ENCODE data around the gene SSTR3. TPM values are rescaled to one million over a fixed set of nuclear protein-coding genes. Genes with fewer than 3 reads are reported as not detected.
"Not testable (repeated sequence)": the region's sequence is repeated elsewhere in the genome, so short reads cannot be mapped to it uniquely, and the experiment has no call there.

The SSTR3 gene
- total RNA-seq, 1 donor from 2014 or later: not detected

DNA sequence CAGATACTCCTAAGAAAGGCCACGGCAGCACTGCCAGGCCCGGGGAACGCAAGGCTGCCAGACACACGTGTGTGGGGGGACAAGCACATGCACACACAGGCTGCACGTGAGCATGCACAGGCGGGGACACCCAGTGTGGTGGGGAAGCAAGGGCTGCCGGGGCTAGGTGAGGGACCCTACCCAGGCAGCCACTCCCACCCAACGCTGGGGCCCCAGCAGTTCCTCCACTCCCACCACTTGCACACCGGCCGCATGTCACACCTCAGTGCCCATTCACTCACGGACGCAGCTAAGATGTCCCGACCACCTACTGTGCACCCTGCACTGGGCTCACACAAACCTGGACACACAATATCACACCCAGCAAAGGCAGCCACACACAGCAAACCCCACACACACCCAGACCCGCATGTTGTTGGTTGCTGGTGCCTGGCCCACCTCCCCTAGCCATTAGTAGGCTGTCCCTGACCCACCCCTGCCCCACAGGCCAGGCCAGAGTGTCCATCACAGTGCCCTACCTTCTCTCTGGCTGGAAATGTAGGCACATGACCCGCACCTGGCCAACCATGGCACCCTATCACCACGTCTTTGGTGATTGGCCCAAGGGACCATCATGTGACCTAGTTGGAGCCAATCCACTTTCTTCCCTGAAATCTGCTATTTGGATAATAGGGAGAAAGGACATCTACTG lies 8.8 kb downstream of the SSTR3 start:
- ATAC-seq (ENCODE audit: poor library complexity) (no peak), DNase-seq (no peak)
- intact Hi-C loops (cut with DNase I): loop anchor here (5.0 kb wide), 1 partner anchor 126 kb away; no protein-coding TSS in a partner anchor

DNA sequence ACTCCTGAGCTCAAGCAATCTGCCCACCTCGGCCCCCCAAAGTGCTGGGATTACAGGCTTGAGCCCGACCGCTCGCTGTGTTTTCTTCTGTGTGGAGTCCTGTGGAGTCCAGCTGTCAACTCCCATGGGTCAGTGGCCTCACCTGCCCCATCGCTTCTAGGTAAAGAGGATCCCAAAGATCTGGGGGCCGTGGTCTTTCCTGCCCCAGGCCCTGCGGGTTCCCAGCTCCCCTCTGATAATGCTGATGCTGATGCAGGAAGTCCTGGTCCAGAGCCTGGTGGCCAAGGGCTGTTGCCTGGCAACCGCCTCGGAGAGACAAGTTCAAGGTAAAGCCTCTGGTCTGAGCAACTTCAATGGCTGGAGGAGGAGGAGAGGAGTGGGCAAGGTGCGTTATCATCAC lies 9.6 kb downstream of the SSTR3 start:
- intact Hi-C loops (cut with DNase I): loop anchor here (5.0 kb wide), 1 partner anchor 125 kb away; no protein-coding TSS in a partner anchor
- DNase-seq: no peak
- no peak for ATAC-seq (ENCODE audit: poor library complexity)

DNA sequence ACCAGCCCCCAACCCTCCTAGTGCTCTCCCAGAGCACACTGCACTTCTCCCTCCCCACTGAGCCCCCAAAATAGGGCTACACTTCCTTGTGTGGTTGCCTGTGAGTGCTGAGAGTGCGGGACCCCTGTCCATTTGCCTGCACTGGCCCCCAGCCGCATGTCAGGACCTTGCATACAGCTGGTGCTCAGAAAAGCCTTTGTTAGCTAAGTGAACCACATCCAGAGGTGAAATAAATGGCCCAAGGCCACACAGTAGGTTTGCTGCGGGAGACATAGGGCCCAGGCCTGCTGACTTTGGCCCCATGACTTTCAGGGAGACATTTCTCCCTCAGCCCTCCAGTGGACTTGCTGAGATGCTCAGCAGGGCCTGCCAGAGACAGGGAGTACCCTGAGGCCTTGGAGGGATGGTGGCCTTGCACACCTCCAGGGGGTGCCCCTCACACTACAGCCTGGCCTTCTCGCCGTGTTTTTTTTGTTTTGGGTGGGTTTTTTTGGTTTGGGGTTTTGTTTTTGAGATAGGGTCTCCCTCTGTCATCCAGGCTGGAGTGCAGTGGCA lies 10.2 kb downstream of the SSTR3 start:
- intact Hi-C loops (cut with DNase I): loop anchor here (5.0 kb wide), 1 partner anchor 125 kb away; no protein-coding TSS in a partner anchor
- DNase-seq (no peak), ATAC-seq (ENCODE audit: poor library complexity) (no peak)

DNA sequence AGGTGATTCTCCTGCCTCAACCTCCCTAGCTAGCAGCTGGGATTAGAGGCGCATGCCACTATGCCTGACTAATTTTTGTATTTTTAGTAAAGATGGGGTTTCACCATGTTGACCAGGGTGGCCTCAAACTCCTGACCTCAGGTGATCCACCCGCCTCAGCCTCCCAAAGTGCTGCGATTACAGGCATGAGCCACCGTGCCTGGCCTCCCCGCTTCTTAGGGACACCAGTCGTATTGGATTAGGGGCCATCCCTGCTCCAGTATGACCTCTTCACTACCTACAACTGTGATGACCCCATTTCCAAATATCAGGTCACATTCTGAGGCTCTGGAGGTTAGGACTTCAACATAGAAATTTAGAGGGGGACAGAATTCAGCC lies 10.8 kb downstream of the SSTR3 start:
- ATAC-seq (ENCODE audit: poor library complexity); DNase-seq: not testable (repeated sequence)
- intact Hi-C loops (cut with DNase I): loop anchor here (5.0 kb wide), 1 partner anchor 124 kb away; no protein-coding TSS in a partner anchor

DNA sequence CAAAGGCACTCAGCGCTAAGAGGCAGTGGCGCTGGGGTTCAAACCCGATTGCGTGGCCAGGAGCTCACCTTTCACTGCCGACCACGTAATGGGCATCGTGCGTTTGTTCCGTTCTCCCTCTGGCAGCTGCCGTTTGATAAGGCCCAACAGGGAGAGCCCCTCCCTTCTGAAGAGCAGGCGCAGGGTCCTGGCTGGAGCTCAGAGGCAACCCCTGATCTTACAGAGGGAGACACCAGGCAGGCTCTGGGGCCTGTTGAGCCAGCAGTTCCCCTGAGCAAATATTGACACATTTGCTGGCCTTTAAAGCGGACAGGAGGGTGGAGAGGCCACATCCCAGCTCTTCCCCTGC lies 12.5 kb downstream of the SSTR3 start:
- ATAC-seq (ENCODE audit: poor library complexity) (no peak), DNase-seq (no peak)
- intact Hi-C loops (cut with DNase I): loop anchor here (2.0 to 5.0 kb wide), 3 partner anchors 33 to 417 kb away; no protein-coding TSS in a partner anchor

DNA sequence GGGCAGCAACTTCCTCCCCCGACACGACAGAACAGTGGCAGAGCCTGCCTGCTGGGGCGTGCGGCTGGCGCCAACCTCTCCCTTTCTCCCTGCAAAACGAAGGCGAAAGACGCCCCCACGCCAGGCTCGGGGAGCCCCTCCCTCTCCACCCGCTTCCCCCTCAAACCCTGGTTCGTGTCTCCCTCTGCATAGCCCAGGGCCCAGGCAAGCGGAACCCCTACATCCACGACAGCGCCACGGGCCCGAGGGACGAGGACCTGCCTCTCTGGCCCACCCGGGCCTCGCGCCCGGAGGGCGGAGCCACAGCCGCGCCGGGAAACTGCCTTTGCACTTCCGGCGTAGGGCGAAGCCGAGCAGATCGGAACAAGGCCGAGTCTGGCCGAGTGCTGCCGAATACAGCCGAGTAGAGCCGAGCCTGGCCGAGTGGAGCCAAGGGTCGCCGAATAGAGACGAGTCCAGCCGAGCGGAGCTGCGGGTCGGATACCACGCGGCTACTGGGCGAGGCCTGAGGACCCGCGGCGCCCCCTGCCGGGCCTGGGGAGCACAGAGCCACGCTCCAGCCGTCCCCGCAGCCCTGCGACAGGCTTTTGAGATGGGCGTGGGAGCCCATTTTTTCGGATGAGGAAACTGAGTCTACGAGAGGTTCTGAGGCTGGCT lies 13.0 kb downstream of the SSTR3 start:
- peak; percentile 94 for ATAC-seq (ENCODE audit: poor library complexity)
- DNase-seq: peak; percentile 99
- intact Hi-C loops (cut with DNase I): loop anchor here (2.0 to 5.0 kb wide), 2 partner anchors 32 to 417 kb away; no protein-coding TSS in a partner anchor

DNA sequence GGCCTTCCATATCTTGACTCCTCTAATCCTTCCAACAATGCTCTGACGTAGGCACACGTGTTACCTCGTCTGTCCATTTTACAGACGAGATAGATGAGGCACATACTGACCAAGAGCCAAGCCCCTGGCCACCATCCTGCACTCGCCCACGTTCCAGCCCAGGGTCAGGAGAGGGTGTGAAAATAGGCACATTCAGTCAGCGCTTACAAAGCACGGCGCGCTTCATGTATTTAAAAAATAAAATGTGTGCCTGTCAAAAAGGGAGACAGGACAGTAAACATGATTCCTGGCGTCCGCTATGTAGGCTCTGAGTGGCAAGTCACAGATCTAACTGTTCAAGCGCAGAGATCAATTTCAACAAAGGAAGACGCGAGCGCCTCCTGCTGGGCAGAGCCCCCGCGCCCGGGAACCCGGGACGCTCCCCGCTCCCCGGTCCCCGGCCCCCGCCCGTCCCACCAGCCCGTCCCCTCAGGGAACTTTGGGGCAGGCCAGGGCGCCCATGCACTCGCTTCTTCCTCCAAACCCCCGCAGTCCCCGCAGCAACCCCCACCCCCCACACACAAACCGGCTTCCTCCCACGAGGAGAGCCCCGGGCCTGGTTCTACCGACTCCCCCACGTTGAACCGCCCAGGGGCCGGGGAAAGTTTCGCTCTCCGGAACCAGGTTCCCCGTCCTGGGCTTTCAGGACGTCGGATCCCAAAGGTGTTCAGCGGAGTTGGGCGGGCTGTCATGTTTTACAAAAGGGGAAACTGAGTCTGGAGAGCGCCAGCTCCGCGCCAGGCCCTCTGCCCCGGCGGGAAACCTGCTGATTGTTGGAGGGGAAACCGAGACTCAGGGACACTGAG lies 13.8 kb downstream of the SSTR3 start:
- DNase-seq: peak; percentile 93
- peak; percentile 78 for ATAC-seq (ENCODE audit: poor library complexity)
- intact Hi-C loops (cut with DNase I): loop anchor here (2.0 to 5.0 kb wide), 2 partner anchors 32 to 416 kb away; no protein-coding TSS in a partner anchor

DNA sequence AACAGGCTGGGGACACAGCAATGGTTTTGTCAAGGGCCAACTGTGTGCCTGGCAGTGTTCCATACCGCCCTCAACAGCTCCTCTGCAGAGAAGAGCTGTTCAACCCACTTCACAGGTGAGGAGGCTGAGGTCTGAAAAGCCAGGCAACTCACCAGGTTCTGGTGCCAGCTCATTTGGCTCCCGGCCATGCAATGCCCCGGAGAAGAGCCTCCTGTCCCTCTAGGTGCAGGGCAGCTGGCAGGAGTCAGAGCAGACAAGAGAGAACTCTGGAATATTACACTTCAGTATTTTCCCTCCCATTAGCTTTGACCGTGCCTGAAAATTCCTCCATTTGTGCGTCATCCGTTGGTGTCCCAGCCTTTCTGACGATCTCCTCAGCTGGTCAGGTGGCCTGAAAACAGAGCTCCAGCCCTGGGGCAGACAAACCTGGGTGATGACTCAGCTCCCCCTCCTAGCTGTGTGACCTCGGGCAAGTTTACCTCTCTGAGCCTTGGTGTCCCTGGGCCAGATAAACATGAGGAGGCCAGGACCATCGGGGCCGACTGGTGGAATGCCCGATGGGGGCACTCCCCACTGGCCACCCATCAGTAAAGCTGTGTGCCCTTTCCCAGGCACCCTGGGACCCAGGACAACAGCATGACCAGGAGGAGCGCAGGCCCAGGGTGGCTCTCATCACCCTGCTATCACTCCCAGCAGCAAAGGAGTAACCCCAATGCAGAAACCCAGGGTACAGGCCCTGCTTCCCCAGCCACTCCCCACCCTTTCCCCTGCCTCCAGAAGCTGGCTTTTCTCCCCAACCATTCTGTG lies 14.6 kb downstream of the SSTR3 start:
- intact Hi-C loops (cut with DNase I): loop anchor here (2.0 to 5.0 kb wide), 2 partner anchors 31 to 415 kb away; no protein-coding TSS in a partner anchor
- peak; percentile 66 for DNase-seq
- ATAC-seq (ENCODE audit: poor library complexity): no peak

DNA sequence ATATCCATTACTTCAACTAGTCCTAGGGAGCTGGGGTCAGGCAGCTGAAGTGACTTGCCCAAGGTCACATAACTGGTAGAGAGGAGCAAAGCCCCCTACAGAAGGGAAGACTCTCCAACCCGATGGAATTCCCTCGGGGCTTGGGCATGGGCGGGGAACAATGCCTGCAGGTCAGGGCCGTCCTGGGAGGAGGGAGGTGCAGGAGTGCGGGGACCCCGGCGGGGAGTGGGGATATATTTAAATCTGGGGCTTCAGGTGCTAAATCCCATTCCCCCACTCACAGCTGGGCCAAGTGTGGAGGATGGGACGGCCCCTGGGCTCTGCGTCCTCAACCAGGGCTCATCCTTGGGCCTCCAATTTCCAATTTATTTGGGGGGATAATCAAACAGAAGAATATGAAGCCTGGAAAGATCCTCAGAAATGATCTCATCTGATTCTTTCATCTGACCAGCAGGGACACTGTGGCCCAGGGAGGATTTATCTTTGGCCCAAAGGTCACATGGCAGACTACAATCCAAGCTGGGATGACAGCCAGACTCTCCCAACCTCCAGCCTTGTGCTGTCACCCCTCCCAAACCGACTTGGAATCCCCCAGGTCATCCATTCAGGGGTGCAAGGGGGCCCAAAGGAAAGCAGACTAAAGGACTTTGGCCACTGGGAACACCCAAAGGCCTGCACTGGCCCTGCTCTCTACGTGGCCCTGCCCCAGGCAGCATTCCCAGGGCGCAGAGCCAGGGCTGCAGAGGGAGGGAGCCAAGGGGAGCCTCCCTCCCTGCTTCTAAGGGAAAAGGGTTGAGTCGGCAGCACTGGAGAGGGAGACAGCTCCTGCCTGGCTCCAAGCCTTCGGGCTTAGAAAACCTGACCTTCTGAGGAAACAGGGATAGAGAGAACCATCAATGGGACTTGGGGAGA lies 15.5 kb downstream of the SSTR3 start:
- ATAC-seq (ENCODE audit: poor library complexity): peak; percentile 70
- intact Hi-C loops (cut with DNase I): loop anchor here (5.0 kb wide), 1 partner anchor 414 kb away; no protein-coding TSS in a partner anchor
- peak; percentile 92 for DNase-seq

DNA sequence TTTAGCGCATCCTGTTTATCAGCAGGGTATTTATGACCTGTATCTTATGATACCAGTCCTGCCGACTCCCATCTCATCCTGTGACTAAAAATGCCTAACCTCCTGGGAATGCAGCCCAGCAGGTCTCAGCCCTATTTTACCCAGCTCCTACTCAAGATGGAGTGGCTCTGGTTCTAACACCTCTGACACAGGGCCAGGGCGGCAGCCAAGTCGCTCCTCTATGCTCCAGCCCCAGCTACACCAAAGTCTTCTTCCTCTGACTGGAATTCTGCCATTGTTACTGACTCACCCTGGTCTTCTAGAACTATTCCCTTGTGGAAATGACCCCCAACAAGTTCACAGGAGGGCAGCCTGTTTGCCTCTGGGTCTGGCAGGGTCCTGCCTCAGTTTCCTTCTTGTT lies 16.4 kb downstream of the SSTR3 start:
- no peak for ATAC-seq (ENCODE audit: poor library complexity)
- intact Hi-C loops (cut with DNase I): loop anchor here (5.0 kb wide), 1 partner anchor 414 kb away; no protein-coding TSS in a partner anchor
- DNase-seq: no peak

DNA sequence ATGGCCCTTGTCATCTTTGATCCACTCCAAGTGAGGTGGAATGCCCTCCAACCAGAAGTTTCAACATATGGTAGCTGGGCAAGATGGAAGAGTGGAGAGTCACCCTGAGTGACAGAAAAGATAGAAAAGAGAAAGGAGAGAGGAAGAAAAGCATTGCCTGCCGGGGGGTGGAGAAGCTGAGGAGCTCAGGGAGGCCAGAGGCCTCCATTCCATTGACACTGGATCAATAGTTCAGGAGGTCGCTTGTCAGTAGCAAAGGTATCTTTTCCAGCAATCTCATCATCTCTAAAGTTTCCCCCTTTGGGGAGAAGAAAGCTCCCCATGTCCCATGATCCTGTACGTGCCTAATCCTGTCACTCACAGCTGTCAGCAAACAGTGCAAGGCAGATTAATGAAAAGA lies 17.5 kb downstream of the SSTR3 start:
- DNase-seq: no peak
- no peak for ATAC-seq (ENCODE audit: poor library complexity)
- intact Hi-C loops (cut with DNase I): loop anchor here (5.0 kb wide), 1 partner anchor 412 kb away; no protein-coding TSS in a partner anchor

DNA sequence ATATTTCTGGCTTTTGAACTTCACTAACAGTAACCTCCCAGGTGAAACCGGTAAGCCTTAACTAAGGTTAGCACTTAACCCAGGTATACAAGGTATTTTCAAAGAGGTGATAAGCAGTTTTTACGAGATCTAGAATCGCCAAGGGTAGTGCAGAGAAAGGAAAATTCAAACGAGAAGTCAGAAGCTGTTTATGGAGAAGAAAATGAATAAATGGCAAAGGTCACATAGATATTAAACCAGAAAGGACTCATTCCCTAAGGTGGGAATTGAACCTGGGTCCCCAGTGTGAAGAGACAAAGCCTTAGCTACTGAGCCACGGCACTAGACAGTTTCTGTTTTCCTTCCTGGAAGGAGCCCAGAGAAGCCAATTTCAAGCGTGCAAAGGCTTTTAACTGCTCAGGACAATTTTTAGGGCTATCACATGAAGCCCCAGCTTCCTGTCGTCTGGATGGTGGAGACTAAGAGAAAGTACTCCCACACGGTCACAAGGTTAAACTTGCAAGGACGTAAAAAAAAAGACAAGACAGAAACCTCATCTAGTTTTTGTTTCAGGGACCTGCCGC lies 18.6 kb downstream of the SSTR3 start:
- no peak for ATAC-seq (ENCODE audit: poor library complexity)
- intact Hi-C loops (cut with DNase I): no loop called here
- no peak for DNase-seq

DNA sequence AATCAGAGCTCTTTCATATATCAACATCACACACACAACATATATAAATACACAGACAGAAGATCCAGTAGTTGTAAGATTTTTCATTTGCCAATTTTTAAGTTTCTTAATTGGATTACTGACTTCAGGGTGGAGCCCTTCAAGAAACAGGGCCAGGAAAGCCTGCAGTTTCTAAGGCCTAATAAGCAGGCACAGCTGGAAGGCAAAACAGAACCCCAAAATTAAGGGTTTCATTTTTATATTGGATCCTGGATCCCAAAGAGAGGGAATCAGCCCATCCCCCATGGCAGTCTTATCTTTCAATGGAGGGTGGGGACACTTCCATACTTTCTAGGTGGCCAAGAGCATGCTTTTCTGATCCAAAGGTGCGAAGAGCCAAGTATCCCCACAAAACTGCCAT lies 19.5 kb downstream of the SSTR3 start:
- intact Hi-C loops (cut with DNase I): no loop called here
- no peak for DNase-seq
- no peak for ATAC-seq (ENCODE audit: poor library complexity)

DNA sequence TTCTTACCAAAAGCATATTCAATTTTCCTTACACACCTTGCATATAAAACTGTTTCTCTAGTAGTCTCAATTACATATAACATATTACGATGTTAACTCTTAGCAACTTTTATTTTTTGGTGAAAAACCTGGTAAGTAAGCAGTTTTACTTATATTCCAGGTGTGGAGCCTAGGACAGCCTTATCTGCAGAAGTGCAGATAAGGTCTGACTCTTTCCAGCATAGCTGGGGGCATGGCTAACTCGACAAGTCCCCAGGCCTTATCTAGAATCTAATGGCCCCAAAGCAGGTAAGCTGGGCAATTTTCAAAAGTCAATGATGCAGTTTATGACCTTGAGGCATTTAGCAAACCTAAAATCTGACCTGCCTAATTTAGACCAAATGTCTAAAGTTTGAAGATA lies 20.1 kb downstream of the SSTR3 start:
- no peak for ATAC-seq (ENCODE audit: poor library complexity)
- intact Hi-C loops (cut with DNase I): no loop called here
- DNase-seq: no peak

DNA sequence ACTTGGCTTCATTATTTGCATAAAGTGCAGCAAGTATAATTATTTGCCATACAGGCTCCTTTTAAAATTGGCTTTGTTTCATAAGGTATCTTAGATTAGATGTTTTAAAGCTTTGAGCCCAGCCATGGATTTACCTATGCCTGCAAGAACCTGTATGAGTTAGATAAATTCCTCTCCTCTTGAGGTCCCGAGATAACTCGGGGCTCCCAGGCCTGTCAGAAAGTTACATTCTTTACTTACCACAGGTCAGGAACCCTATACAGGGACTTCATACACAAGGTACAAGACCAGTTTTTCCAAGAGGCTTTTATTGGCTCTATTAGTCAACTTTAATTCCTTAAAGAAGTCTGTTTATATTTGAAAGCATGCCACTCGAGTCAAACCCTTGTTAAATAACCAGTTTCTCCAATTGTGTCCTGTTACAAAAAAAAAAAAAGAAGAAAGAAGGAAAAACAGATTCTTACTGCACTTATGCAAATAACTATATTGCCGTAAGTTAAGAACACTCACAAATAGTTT lies 22.0 kb downstream of the SSTR3 start:
- intact Hi-C loops (cut with DNase I): no loop called here
- ATAC-seq (ENCODE audit: poor library complexity): no peak
- DNase-seq: no peak

DNA sequence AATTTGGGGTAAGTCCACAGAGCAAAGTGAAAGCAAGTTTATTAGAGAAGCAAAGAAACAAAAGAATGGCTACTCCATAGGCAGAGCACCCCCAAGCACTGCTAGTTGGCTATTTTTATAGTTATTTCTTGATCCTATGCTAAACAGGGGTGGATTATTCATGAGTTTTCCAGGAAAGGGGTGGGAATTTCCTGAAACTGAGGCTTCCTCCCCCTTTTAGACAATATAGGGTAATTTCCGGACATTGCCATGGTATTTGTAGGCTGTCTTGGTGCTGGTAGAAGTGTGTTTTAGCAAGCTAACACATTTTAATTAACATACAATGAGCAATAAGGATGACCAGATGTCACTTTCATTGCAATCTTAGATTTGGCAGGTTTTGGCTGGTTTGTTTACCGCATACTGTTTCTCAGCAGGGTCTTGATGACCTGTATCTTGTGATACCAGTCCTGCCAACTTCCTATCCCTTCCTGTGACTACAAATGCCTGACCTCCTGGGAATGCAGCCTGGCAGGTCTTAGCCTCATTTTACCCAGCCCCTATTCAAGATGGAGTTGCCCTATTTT lies 23.3 kb downstream of the SSTR3 start:
- DNase-seq: no peak

More for the DNA sequence above, 23.3 kb downstream of the SSTR3 start:
- no peak for ATAC-seq (ENCODE audit: poor library complexity)
- intact Hi-C loops (cut with DNase I): no loop called here

All from Right ventricle myocardium superior (tissue), 1 donor.